ENCODE data around the gene STXBP3.

DNA sequence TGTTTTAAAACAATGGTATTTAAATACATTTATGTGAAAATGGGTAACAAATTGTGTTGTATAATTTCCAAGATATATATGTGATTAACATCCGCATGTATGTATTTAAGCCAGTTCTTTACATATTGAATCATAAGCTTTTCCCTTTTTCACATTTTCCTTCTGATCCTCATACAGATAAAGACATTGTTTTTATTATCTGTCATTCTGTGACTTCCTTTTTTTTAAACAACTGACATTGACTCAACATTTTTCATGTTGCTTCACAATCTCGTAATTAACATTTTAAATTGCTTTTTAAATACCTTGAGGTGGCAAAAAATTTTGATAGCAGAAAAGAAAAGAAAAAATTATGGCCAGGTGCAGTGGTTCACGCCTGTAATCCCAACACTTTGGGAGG lies 1.4 kb downstream of the STXBP3 start:
- TF ChIP-seq ZNF75D (CRISPR knock-in tag; IDR thresholded peaks at IDR 0.05; ENCODE audit: borderline replicate concordance) (no peak), ZKSCAN1 (IDR thresholded peaks at IDR 0.05; ENCODE audit: low read length) (no peak), CBX5 (CRISPR knock-in tag; IDR thresholded peaks at IDR 0.05; ENCODE audit: borderline replicate concordance) (no peak), CTCF (CRISPR knock-in tag; IDR thresholded peaks at IDR 0.05) (no peak)
- TF ChIP-seq, protein P1, sequence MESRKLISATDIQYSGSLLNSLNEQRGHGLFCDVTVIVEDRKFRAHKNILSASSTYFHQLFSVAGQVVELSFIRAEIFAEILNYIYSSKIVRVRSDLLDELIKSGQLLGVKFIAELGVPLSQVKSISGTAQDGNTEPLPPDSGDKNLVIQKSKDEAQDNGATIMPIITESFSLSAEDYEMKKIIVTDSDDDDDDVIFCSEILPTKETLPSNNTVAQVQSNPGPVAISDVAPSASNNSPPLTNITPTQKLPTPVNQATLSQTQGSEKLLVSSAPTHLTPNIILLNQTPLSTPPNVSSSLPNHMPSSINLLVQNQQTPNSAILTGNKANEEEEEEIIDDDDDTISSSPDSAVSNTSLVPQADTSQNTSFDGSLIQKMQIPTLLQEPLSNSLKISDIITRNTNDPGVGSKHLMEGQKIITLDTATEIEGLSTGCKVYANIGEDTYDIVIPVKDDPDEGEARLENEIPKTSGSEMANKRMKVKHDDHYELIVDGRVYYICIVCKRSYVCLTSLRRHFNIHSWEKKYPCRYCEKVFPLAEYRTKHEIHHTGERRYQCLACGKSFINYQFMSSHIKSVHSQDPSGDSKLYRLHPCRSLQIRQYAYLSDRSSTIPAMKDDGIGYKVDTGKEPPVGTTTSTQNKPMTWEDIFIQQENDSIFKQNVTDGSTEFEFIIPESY (CRISPR knock-in tag; IDR thresholded peaks at IDR 0.05), result no peak
